B cell (primary cell): ENCODE results near the gene RCE1. TPM values are rescaled to one million over a fixed set of nuclear protein-coding genes. Genes with fewer than 3 reads are reported as not detected.
A peak's percentile ranks its signal among the peaks of the same experiment; 100 is the strongest.

Source experiments
- ATAC-seq: fragments of 200-7000 bp; cut with Tn5 transposase; one replicate; pipeline ENCODE4 v1.10.0; 2021; ENCODE audit warnings: low read depth, mild to moderate bottlenecking, moderate number of reproducible peaks, moderate library complexity
- CTCF ChIA-PET: fragments of 350-600 bp; sonication (Branson Sonifier 250); formaldehyde crosslinking; loops from one replicate; lab custom pipeline; 2021; ENCODE audit warnings: antibody characterized with exemption, inconsistent platforms; lab: Charles Lee
- POLR2A ChIA-PET: fragments of 350-600 bp; sonication (Branson Sonifier 250); formaldehyde crosslinking; loops from one replicate; lab custom pipeline; 2021; ENCODE audit warnings: antibody characterized with exemption; lab: Charles Lee
- DNase-seq: peaks from one replicate; pipeline ENCODE4 v3.0.0; 2013
- H2AFZ ChIP-seq: 2 replicates; pipeline ENCODE4 v1.6.1; 2012; ENCODE audit warnings: mild to moderate bottlenecking, low read depth, low read length; ENCODE audit not compliant: insufficient read depth, poor library complexity, severe bottlenecking
- H3K27ac ChIP-seq, 2 donors: 1 replicate in 1 of 2; 2 replicates in 1 of 2; pipeline ENCODE4 v1.5.1; 2012 to 2013; ENCODE audit warnings: low read length in 2 of 2, mild to moderate bottlenecking in 2 of 2, moderate library complexity in 1 of 2
- H3K27me3 ChIP-seq, 4 experiments: fragments of 200-600 bp in 1 of 4; sonication (generic) in 1 of 4; replicated peaks in 1 of 4; 1 replicate in 2 of 4; 2 replicates in 2 of 4; pipeline versions ENCODE4 v1.6.1 to v1.7.0; 2013 to 2016; ENCODE audit warnings: low read length in 3 of 4, mild to moderate bottlenecking in 2 of 4, mixed read lengths in 1 of 4, moderate library complexity in 1 of 4; ENCODE audit not compliant: insufficient read depth in 4 of 4, control insufficient read depth in 3 of 4; ENCODE audit errors: control extremely low read depth in 1 of 4
- H3K36me3 ChIP-seq, 2 experiments: replicated peaks in 1 of 2; 1 replicate in 1 of 2; 2 replicates in 1 of 2; pipeline versions ENCODE4 v1.6.1 to v1.7.1; 2013; ENCODE audit warnings: low read length in 1 of 2; ENCODE audit not compliant: insufficient read depth in 2 of 2, control insufficient read depth in 1 of 2; ENCODE audit errors: control extremely low read depth in 1 of 2, extremely low read depth in 1 of 2
- H3K4me1 ChIP-seq, 2 donors: fragments of 200-600 bp in 1 of 2; sonication (generic) in 1 of 2; 1 replicate in 1 of 2; 2 replicates in 1 of 2; pipeline versions ENCODE4 v1.5.1 to v1.6.1; 2013 to 2017; ENCODE audit warnings: low read length in 2 of 2; ENCODE audit not compliant: control insufficient read depth in 2 of 2, insufficient read depth in 2 of 2
- H3K4me2 ChIP-seq: replicated peaks from 2 replicates; pipeline ENCODE3; 2012; ENCODE audit warnings: mild to moderate bottlenecking, low read depth, low read length; ENCODE audit not compliant: poor library complexity, severe bottlenecking
- H3K4me3 ChIP-seq, 5 experiments: fragments of 200-600 bp in 1 of 5; sonication (generic) in 1 of 5; 1 replicate in 3 of 5; 2 replicates in 2 of 5; pipeline versions ENCODE4 v1.5.1 to v1.7.0; 2011 to 2016; ENCODE audit warnings: low read length in 4 of 5, mild to moderate bottlenecking in 4 of 5, low read depth in 2 of 5, control low read depth in 1 of 5, moderate library complexity in 1 of 5; ENCODE audit not compliant: insufficient read depth in 1 of 5; ENCODE audit errors: control extremely low read depth in 1 of 5, extremely low read depth in 1 of 5
- H3K79me2 ChIP-seq: fragments of 200-600 bp; sonication (generic); one replicate; pipeline ENCODE4 v1.6.0; 2016; ENCODE audit warnings: low read length; ENCODE audit not compliant: control insufficient read depth, insufficient read depth
- H3K9ac ChIP-seq: fragments of 200-600 bp; sonication (generic); 2 replicates; pipeline ENCODE4 v1.6.1; 2017; ENCODE audit warnings: mild to moderate bottlenecking, low read length, moderate library complexity
- H3K9me3 ChIP-seq, 3 donors: one replicate each; pipeline versions ENCODE4 v1.6.1 to v1.7.1; 2013; ENCODE audit warnings: low read length in 2 of 3; ENCODE audit not compliant: control insufficient read depth in 2 of 3, insufficient read depth in 1 of 3; ENCODE audit errors: control extremely low read depth in 1 of 3
- H4K20me1 ChIP-seq: 2 replicates; pipeline ENCODE4 v1.6.0; 2012; ENCODE audit warnings: mild to moderate bottlenecking, low read length; ENCODE audit not compliant: insufficient read depth, control insufficient read depth, poor library complexity, severe bottlenecking
- H3K27ac Mint-ChIP-seq: one replicate; pipeline ENCODE4 v1.8.0; 2021; ENCODE audit warnings: mixed read lengths
- H3K27me3 Mint-ChIP-seq: one replicate; pipeline ENCODE4 v1.8.0; 2021; ENCODE audit warnings: mixed read lengths
- H3K4me1 Mint-ChIP-seq: one replicate; pipeline ENCODE4 v1.8.0; 2021; ENCODE audit warnings: mixed read lengths
- H3K4me3 Mint-ChIP-seq: one replicate; pipeline ENCODE4 v1.8.0; 2021; ENCODE audit warnings: mixed read lengths
- H3K9me3 Mint-ChIP-seq: one replicate; pipeline ENCODE4 v1.8.0; 2022; ENCODE audit warnings: mixed read lengths; ENCODE audit not compliant: insufficient read depth
- CTCF ChIP-seq: fragments of 200-600 bp; IDR thresholded peaks from one replicate; pipeline ENCODE4 v1.8.0; 2022; ENCODE audit warnings: antibody characterized with exemption, mild to moderate bottlenecking
- EZH2 ChIP-seq: IDR thresholded peaks from 2 replicates; pipeline ENCODE4 v1.6.1; 2012; ENCODE audit warnings: borderline replicate concordance, low read depth, mild to moderate bottlenecking, moderate library complexity, low read length; ENCODE audit not compliant: insufficient read depth, poor library complexity, severe bottlenecking
- WGBS: methylation state at CpG from one replicate; pipeline ENCODE4 v1.1.5; 2013; ENCODE audit warnings: missing lambda C conversion rate; ENCODE audit not compliant: insufficient coverage; 5-methylcytosine and 5-hydroxymethylcytosine counted together
- intact Hi-C: fragments of 100-400 bp; cut with micrococcal nuclease; formaldehyde crosslinking; loops from one replicate; pipeline ENCODE4 v1.10.0; 2022
- polyA plus RNA-seq: library from polyadenylated mRNA; depleted of rRNA; stranded (reverse); fragments of >200 nt; gene quantifications from 2 replicates; pipeline ENCODE4 v1.2.3, GENCODE V29; 2012
- total RNA-seq, 2 donors: library from RNA; stranded (reverse); fragments of 120-200 nt in 1 of 2; gene quantifications; 1 replicate in 1 of 2; 2 replicates in 1 of 2; pipeline versions ENCODE4 v1.2.3 to v1.2.4, GENCODE V29; 2013 to 2022

RCE1 gene
- total and polyA plus RNA-seq, 2 donors (not counting 1 experiment from before 2014, with no cell fraction given) = 31.6 to 59.7 TPM

- no peaks in the 10 kb centered on the region for H3K27me3 ChIP-seq
- H2AFZ ChIP-seq = no peak overlapping the region
- H3K27ac Mint-ChIP-seq = peak overlapping the region; percentile 26
- ATAC-seq = no peak
- POLR2A ChIA-PET = interaction anchor here (0.7 kb wide), 1 partner anchor 387 kb away, joined by 3 read pairs; no protein-coding TSS in a partner anchor
- H3K9me3 Mint-ChIP-seq = no peaks in the 10 kb centered on the region
- H3K9me3 ChIP-seq = no peaks in the 10 kb centered on the region
- H3K4me3 ChIP-seq = no peak overlapping the region
- H4K20me1 ChIP-seq = no peaks in the 10 kb centered on the region
- H3K4me1 ChIP-seq = peaks cover 5 to 20% of the 10 kb centered on the region in 2 donors
- H3K9ac ChIP-seq = no peak overlapping the region
- peak overlapping the region; percentile 3 for H3K4me3 Mint-ChIP-seq
- no peak for TF ChIP-seq EZH2
- CTCF ChIA-PET = no interaction called here
- no peaks in the 10 kb centered on the region for H3K79me2 ChIP-seq
- H3K27ac ChIP-seq = no peak overlapping the region
- H3K36me3 ChIP-seq = no peaks in the 10 kb centered on the region
- no peaks in the 10 kb centered on the region for H3K27me3 Mint-ChIP-seq
- DNase-seq = no peak
- H3K4me2 ChIP-seq = no peak overlapping the region
- 93% methylated on average over 24 of the region's 26 CpGs for WGBS
- H3K4me1 Mint-ChIP-seq = peaks cover 14% of the 10 kb centered on the region
- intact Hi-C loops = no loop called here
Observed at GRCh38 chr11:66853242-66854229, 10.3 kb downstream of the RCE1 start.

GRCh38 chr11:66854231-66854661 lies 11.0 kb downstream of the RCE1 start:
- ChIA-PET POLR2A (interaction anchor here (0.7 kb wide), 1 partner anchor 388 kb away, joined by 3 read pairs; no protein-coding TSS in a partner anchor), CTCF (interaction anchor here (0.5 to 2.0 kb wide), 4 partner anchors 8 to 98 kb away, joined by 3 to 8 read pairs (median 7); partner anchors contain the start of gene RCE1)
- ATAC-seq (no peak), DNase-seq (no peak)
- Histone ChIP-seq H2AFZ (no peak overlapping the region), H3K27ac (no peak overlapping the region), H3K9me3 (no peaks in the 10 kb centered on the region), H3K79me2 (no peaks in the 10 kb centered on the region), H3K4me2 (no peak overlapping the region), H3K4me1 (peaks cover 5 to 20% of the 10 kb centered on the region in 2 donors), H4K20me1 (no peaks in the 10 kb centered on the region), H3K27me3 (no peaks in the 10 kb centered on the region), H3K9ac (no peak overlapping the region), H3K4me3 (no peak overlapping the region), H3K36me3 (no peaks in the 10 kb centered on the region)
- Mint-ChIP-seq H3K4me3 (peak overlapping the region; percentile 94), H3K4me1 (peaks cover 14% of the 10 kb centered on the region), H3K27me3 (no peaks in the 10 kb centered on the region), H3K9me3 (no peaks in the 10 kb centered on the region), H3K27ac (no peak overlapping the region)
- intact Hi-C loops = no loop called here
- no peak for TF ChIP-seq CTCF
- TF ChIP-seq EZH2 = no peak
- 92% methylated on average over 12 of the region's 12 CpGs for WGBS
